ENCODE data around the gene CADPS.

DNA sequence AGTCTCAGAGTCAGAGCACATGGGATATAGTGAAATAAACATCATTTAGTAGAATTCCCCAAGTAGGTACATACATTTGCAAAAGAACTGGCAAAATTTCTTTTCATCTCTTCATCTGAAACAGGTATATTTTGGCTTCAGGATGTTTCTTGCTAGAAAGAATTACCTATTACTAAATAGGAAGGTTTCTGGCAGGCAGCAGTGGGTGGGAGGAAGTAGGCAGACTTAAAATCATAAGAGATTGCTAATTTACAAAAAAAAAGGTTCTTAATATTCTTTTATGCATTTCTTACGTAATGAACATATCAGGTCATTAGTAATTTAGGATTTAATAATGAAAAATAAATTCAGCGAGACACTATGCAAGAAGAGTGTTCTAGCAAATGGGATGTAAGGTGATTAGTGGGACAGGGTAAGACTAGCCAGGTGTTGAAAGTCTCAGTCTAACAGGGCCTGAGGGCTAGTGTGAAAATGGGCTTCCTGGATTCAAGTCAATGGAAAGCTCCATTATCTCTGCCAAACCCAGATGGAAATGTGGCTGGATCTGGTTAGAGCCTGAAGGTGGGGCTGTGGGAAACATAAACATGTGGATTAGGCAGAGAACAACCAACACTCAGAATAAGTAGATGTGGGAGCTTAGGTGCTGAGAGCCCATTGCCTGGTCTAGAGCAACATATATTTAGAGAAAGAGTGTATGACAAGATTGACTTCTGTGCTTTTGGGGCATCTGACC, 374.5 kb downstream of the CADPS start:
- TF ChIP-seq, protein P1, sequence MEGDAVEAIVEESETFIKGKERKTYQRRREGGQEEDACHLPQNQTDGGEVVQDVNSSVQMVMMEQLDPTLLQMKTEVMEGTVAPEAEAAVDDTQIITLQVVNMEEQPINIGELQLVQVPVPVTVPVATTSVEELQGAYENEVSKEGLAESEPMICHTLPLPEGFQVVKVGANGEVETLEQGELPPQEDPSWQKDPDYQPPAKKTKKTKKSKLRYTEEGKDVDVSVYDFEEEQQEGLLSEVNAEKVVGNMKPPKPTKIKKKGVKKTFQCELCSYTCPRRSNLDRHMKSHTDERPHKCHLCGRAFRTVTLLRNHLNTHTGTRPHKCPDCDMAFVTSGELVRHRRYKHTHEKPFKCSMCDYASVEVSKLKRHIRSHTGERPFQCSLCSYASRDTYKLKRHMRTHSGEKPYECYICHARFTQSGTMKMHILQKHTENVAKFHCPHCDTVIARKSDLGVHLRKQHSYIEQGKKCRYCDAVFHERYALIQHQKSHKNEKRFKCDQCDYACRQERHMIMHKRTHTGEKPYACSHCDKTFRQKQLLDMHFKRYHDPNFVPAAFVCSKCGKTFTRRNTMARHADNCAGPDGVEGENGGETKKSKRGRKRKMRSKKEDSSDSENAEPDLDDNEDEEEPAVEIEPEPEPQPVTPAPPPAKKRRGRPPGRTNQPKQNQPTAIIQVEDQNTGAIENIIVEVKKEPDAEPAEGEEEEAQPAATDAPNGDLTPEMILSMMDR (IDR thresholded peaks at IDR 0.05; ENCODE audit: poor library complexity), result no peak
- TF ChIP-seq EZH2phosphoT487 (IDR thresholded peaks at IDR 0.05; ENCODE audit: low read depth, severe bottlenecking, unreplicated experiment) (no peak), EZH2 (IDR thresholded peaks at IDR 0.05; ENCODE audit: borderline replicate concordance) (no peak)

Data from hepatocyte (in vitro differentiated cells).